ENCODE measurements around the gene IFNGR2.

GRCh38 chr21:33360881-33361602 is 42.2 kb upstream of the IFNGR2 start:
- TF ChIP-seq EZH2 (IDR thresholded peaks at IDR 0.05; ENCODE audit: low read depth, low read length, severe bottlenecking): no peak
- peak; percentile 55 for TF ChIP-seq MAX (IDR thresholded peaks at IDR 0.05)
- TF ChIP-seq CTCF (IDR thresholded peaks at IDR 0.05; ENCODE audit: control extremely low read depth in 1 of 3, insufficient read depth in 1 of 3, low read depth in 1 of 3, low read length in 3 of 3): peak; percentile 88 to 99 (median 98)
- peak in 1 of 2 experiments; percentile 51; a peak in 1 of 3 replicates for TF ChIP-seq POLR2A (IDR thresholded peaks at IDR 0.05; ENCODE audit: control extremely low read depth in 1 of 2, low read depth in 2 of 2, low read length in 2 of 2)
- TF ChIP-seq CEBPB (IDR thresholded peaks at IDR 0.05; ENCODE audit: low read depth, low read length): no peak
- TF ChIP-seq CBX5 (IDR thresholded peaks at IDR 0.05; ENCODE audit: low read depth, low read length): no peak
